IMR-90 (cell line): ENCODE data around the gene PLXNA3. TPM values are rescaled to one million over a fixed set of nuclear protein-coding genes. Genes with fewer than 3 reads are reported as not detected.

Source experiments
- ATAC-seq: fragments of 200-7000 bp; cut with Tn5 transposase; 2 replicates; pipeline ENCODE4 v1.9.1; 2020; ENCODE audit warnings: low read depth, mild to moderate bottlenecking, moderate library complexity
- BruUV-seq: library from RNA; stranded (reverse); fragments of 400-500 nt; replicated peaks from 2 replicates; lab custom pipeline; 2021; lab: Mats Ljungman, UMichigan
- CTCF ChIA-PET: fragments of 300-600 bp; formaldehyde crosslinking; extraction: SDS; loops from one replicate; lab custom pipeline; 2021; ENCODE audit warnings: antibody characterized with exemption; lab: Yijun Ruan, JAX
- POLR2A ChIA-PET: fragments of 300-600 bp; sonication (Branson Sonifier 250); formaldehyde crosslinking; loops from one replicate; lab custom pipeline; 2022; ENCODE audit warnings: antibody characterized with exemption; ENCODE audit not compliant: unreplicated experiment; lab: Charles Lee
- DNase-seq: peaks from one replicate; pipeline ENCODE4 v3.0.0; 2013
- H2AFZ ChIP-seq: replicated peaks from 2 replicates; pipeline ENCODE3; 2013; ENCODE audit warnings: low read length, mild to moderate bottlenecking; ENCODE audit not compliant: poor library complexity
- H2AK5ac ChIP-seq: 2 replicates; pipeline ENCODE4 v1.6.1; 2013; ENCODE audit warnings: low read depth, low read length, inconsistent platforms
- H2AK9ac ChIP-seq: replicated peaks from 2 replicates; pipeline ENCODE3; 2013; ENCODE audit warnings: mild to moderate bottlenecking, low read depth, low read length, moderate library complexity; ENCODE audit not compliant: poor library complexity
- H2BK120ac ChIP-seq: 2 replicates; pipeline ENCODE4 v1.6.1; 2013; ENCODE audit warnings: low read depth, low read length, inconsistent platforms
- H2BK15ac ChIP-seq: 3 replicates; pipeline ENCODE4 v1.6.1; 2013; ENCODE audit warnings: low read depth, low read length, inconsistent platforms
- H2BK20ac ChIP-seq: 2 replicates; pipeline ENCODE4 v1.6.1; 2013; ENCODE audit warnings: low read depth, mild to moderate bottlenecking, inconsistent platforms, low read length, moderate library complexity
- H2BK5ac ChIP-seq: 2 replicates; pipeline ENCODE4 v1.6.1; 2013; ENCODE audit warnings: mild to moderate bottlenecking, low read depth, low read length, inconsistent platforms; ENCODE audit not compliant: poor library complexity, severe bottlenecking
- H3K14ac ChIP-seq: replicated peaks from 2 replicates; pipeline ENCODE4 v1.6.1; 2013; ENCODE audit warnings: low read depth, low read length, inconsistent platforms
- H3K18ac ChIP-seq: 2 replicates; pipeline ENCODE4 v1.6.1; 2013; ENCODE audit warnings: low read depth, low read length, control low read depth
- H3K23ac ChIP-seq: 2 replicates; pipeline ENCODE4 v1.6.1; 2013; ENCODE audit warnings: low read depth, low read length, inconsistent platforms
- H3K27ac ChIP-seq: 2 replicates; pipeline ENCODE4 v1.5.1; 2013; ENCODE audit warnings: mild to moderate bottlenecking, control low read depth, low read length; ENCODE audit not compliant: insufficient read depth
- H3K27me3 ChIP-seq: 2 replicates; pipeline ENCODE4 v1.6.1; 2013; ENCODE audit warnings: low read length; ENCODE audit not compliant: control insufficient read depth, insufficient read depth
- H3K36me3 ChIP-seq: 2 replicates; pipeline ENCODE4 v1.6.1; 2013; ENCODE audit warnings: low read length, mixed read lengths; ENCODE audit not compliant: control insufficient read depth, insufficient read depth
- H3K4ac ChIP-seq: 2 replicates; pipeline ENCODE4 v1.6.1; 2013; ENCODE audit warnings: low read depth, low read length, inconsistent platforms
- H3K4me1 ChIP-seq: 2 replicates; pipeline ENCODE4 v1.6.1; 2013; ENCODE audit warnings: low read length, mixed read lengths; ENCODE audit not compliant: control insufficient read depth, insufficient read depth
- H3K4me2 ChIP-seq: 2 replicates; pipeline ENCODE4 v1.6.1; 2013; ENCODE audit warnings: low read depth, mild to moderate bottlenecking, control low read depth, low read length, moderate library complexity
- H3K4me3 ChIP-seq: 2 replicates; pipeline ENCODE4 v1.5.1; 2013; ENCODE audit warnings: low read depth, mild to moderate bottlenecking, control low read depth, low read length, moderate library complexity; ENCODE audit not compliant: insufficient read depth
- H3K56ac ChIP-seq: 2 replicates; pipeline ENCODE4 v1.6.1; 2013; ENCODE audit warnings: low read length, inconsistent platforms; ENCODE audit not compliant: insufficient read depth; ENCODE audit errors: extremely low read depth
- H3K79me1 ChIP-seq, 2 experiments: 2 replicates each; pipeline ENCODE4 v1.6.1; 2013; ENCODE audit warnings: low read length in 2 of 2, inconsistent platforms in 1 of 2, low read depth in 1 of 2
- H3K9ac ChIP-seq: 2 replicates; pipeline ENCODE4 v1.6.1; 2013; ENCODE audit warnings: low read depth, low read length, control low read depth
- H3K9me1 ChIP-seq: 2 replicates; pipeline ENCODE4 v1.6.1; 2013; ENCODE audit warnings: low read length, inconsistent platforms; ENCODE audit not compliant: insufficient read depth
- H3K9me3 ChIP-seq: 2 replicates; pipeline ENCODE4 v1.6.1; 2013; ENCODE audit warnings: low read length; ENCODE audit not compliant: control insufficient read depth, insufficient read depth
- H4K20me1 ChIP-seq: 2 replicates; pipeline ENCODE4 v1.6.1; 2013; ENCODE audit warnings: low read length, inconsistent platforms; ENCODE audit not compliant: insufficient read depth
- H4K5ac ChIP-seq: 2 replicates; pipeline ENCODE4 v1.6.1; 2013; ENCODE audit warnings: mild to moderate bottlenecking, low read depth, low read length, control low read depth
- H4K8ac ChIP-seq, 2 experiments: 2 replicates each; pipeline ENCODE4 v1.6.1; 2013; ENCODE audit warnings: low read depth in 2 of 2, low read length in 2 of 2, control low read depth in 1 of 2, inconsistent platforms in 1 of 2
- H4K91ac ChIP-seq: 2 replicates; pipeline ENCODE4 v1.6.1; 2013; ENCODE audit warnings: low read depth, low read length, inconsistent platforms; ENCODE audit not compliant: insufficient read depth
- MAZ ChIP-seq: IDR thresholded peaks from 2 replicates; pipeline ENCODE4 v1.6.1; 2012; ENCODE audit warnings: low read depth, mild to moderate bottlenecking, low read length, improper control_type of control experiment, moderate library complexity, borderline replicate concordance
- MXI1 ChIP-seq: IDR thresholded peaks from 2 replicates; pipeline ENCODE4 v1.6.1; 2012; ENCODE audit warnings: low read depth, mild to moderate bottlenecking, low read length, moderate library complexity, borderline replicate concordance
- NFE2L2 ChIP-seq: fragments of 150-350 bp; IDR thresholded peaks from 2 replicates; pipeline ENCODE4 v1.6.1; 2016; ENCODE audit warnings: low read depth, mild to moderate bottlenecking, low read length
- POLR2A ChIP-seq: IDR thresholded peaks from 2 replicates; pipeline ENCODE4 v1.6.1; 2012; ENCODE audit warnings: mild to moderate bottlenecking, low read depth, low read length
- RCOR1 ChIP-seq: IDR thresholded peaks from 2 replicates; pipeline ENCODE4 v1.6.1; 2012; ENCODE audit warnings: mild to moderate bottlenecking, low read length, improper control_type of control experiment; ENCODE audit not compliant: insufficient replicate concordance
- USF2 ChIP-seq: fragments of 150-350 bp; IDR thresholded peaks from 2 replicates; pipeline ENCODE4 v1.6.1; 2017; ENCODE audit warnings: mild to moderate bottlenecking, antibody characterized with exemption, low read length, low read depth
- WGBS, 2 experiments: methylation state at CpG; one replicate each; pipeline versions ENCODE4 v1.1.5 to v1.1.7; 2013; ENCODE audit warnings: missing lambda C conversion rate in 2 of 2; ENCODE audit not compliant: insufficient read length in 1 of 2; ENCODE audit errors: extremely low coverage in 2 of 2; 5-methylcytosine and 5-hydroxymethylcytosine counted together
- dilution Hi-C: fragments of 300-500 bp; cut with HindIII; formaldehyde crosslinking; loops from one replicate; pipeline ENCODE4 v1.14.3; 2018; ENCODE audit warnings: low sequenced_read_pairs; ENCODE audit not compliant: unreplicated experiment
- in situ Hi-C: fragments of 300-500 bp; cut with MboI; formaldehyde crosslinking; loops from 3 replicates; pipeline ENCODE4 v1.14.3; 2019; ENCODE audit warnings: low sequenced_read_pairs, inconsistent platforms, mixed read lengths
- intact Hi-C: fragments of 100-400 bp; cut with micrococcal nuclease; formaldehyde crosslinking; loops from 2 replicates; pipeline ENCODE4 v1.10.0; 2022
- polyA plus RNA-seq, 3 experiments: library from polyadenylated mRNA; depleted of rRNA; stranded (reverse); fragments of >200 nt; gene quantifications; 2 replicates each; pipeline ENCODE4 v1.2.3, GENCODE V29; 2012; ENCODE audit warnings: low replicate concordance in 1 of 3
- total RNA-seq: library from RNA; depleted of rRNA; stranded (reverse); fragments of >200 nt; gene quantifications from 2 replicates; pipeline ENCODE4 v1.2.3, GENCODE V29; 2012

Gene PLXNA3
- total and polyA plus RNA-seq, 2 of the 4 experiments (the other 2 are of a cell fraction), result 4.3 to 111 TPM

GRCh38 chrX:154490021-154490413, 31.9 kb downstream of the PLXNA3 start:
- peak overlapping the region; percentile 85 for H3K4ac ChIP-seq
- H3K27me3 ChIP-seq, result no peaks in the 10 kb centered on the region
- H3K14ac ChIP-seq, result peak overlapping the region; percentile 86
- POLR2A ChIA-PET, result interaction anchor here (1.0 kb wide), 1 partner anchor 119 kb away, joined by 3 read pairs; no protein-coding TSS in a partner anchor
- H4K20me1 ChIP-seq, result peaks cover 4% of the 10 kb centered on the region; the same call in 1 of the 2 replicates
- H2BK5ac ChIP-seq, result peak overlapping the region; percentile 64
- no peak overlapping the region for H2BK20ac ChIP-seq
- 0 out of 2 replicates have a peak overlapping the region, but pooled peaks have one; percentile 19 for H3K56ac ChIP-seq
- H3K4me3 ChIP-seq, result peak overlapping the region; percentile 73
- 29% methylated on average over 3 of the region's 19 CpGs; no CpG with 5 or more reads in 1 of the 2 experiments for WGBS, 2 experiments
- H2AFZ ChIP-seq, result peak overlapping the region; percentile 29
- dilution Hi-C loops (no loop called here), in situ Hi-C loops (no loop called here), intact Hi-C loops (loop anchor here (1.0 to 2.0 kb wide), 3 partner anchors 27 to 57 kb away; partner anchors contain the start of genes FAM3A, G6PD and IKBKG)
- no TSS peak for BruUV-seq
- no peak overlapping the region for H2BK15ac ChIP-seq
- H3K9me1 ChIP-seq, result peaks cover 8% of the 10 kb centered on the region; the same call in 1 of the 2 replicates
- CTCF ChIA-PET, result interaction anchor here (0.6 kb wide), 1 partner anchor 63 kb away, joined by 4 read pairs; no protein-coding TSS in a partner anchor
- peak overlapping the region; percentile 88 for H3K27ac ChIP-seq
- H4K91ac ChIP-seq, result peak overlapping the region; percentile 2; the same call in 1 of the 2 replicates
- H3K23ac ChIP-seq, result peak overlapping the region; percentile 91
- no peak overlapping the region; the same call in 1 of the 2 replicates for H4K5ac ChIP-seq
- H3K4me1 ChIP-seq, result peaks cover 2% of the 10 kb centered on the region; the same call in 1 of the 2 replicates
- TF ChIP-seq RCOR1, result no peak
- no peak for TF ChIP-seq NFE2L2
- no peak for TF ChIP-seq USF2
- TF ChIP-seq MXI1, result no peak
- no peak for TF ChIP-seq POLR2A
- TF ChIP-seq MAZ, result no peak
- DNase-seq (peak; percentile 45), ATAC-seq (peak; percentile 14)
- no peaks in the 10 kb centered on the region for H3K9me3 ChIP-seq
- H2BK120ac ChIP-seq, result no peak overlapping the region
- H2AK9ac ChIP-seq, result peak overlapping the region; percentile 96
- H3K4me2 ChIP-seq, result peak overlapping the region; percentile 89
- H3K36me3 ChIP-seq, result peaks cover 6% of the 10 kb centered on the region; the same call in 1 of the 2 replicates
- no peak overlapping the region for H3K18ac ChIP-seq
- H3K9ac ChIP-seq, result peak overlapping the region; percentile 80
- peak overlapping the region; percentile 1 to 3; a peak in 1 of 4 replicates for H4K8ac ChIP-seq
- H2AK5ac ChIP-seq, result peak overlapping the region; percentile 66; the same call in 1 of the 2 replicates
- peaks cover 0 to 31% of the 10 kb centered on the region in 2 experiments; a peak in 3 of 4 replicates for H3K79me1 ChIP-seq
